Lung (tissue), 12 donors: ENCODE measurements around the gene MSX1. TPM values are rescaled to one million over a fixed set of nuclear protein-coding genes. Genes with fewer than 3 reads are reported as not detected.

ENCODE experiments used
- ATAC-seq: fragments of 200-7000 bp; cut with Tn5 transposase; one replicate; pipeline ENCODE4 v1.9.1; 2020; ENCODE audit warnings: moderate number of reproducible peaks; ENCODE audit not compliant: insufficient read depth, low FRiP score
- DNase-seq, 3 donors: peaks; one replicate each; pipeline ENCODE4 v3.0.0-alpha.2; 2013 to 2017
- H3K27ac ChIP-seq, 2 donors: one replicate each; pipeline ENCODE4 v1.5.1; 2013; ENCODE audit warnings: mild to moderate bottlenecking in 2 of 2, moderate library complexity in 2 of 2, control low read depth in 1 of 2, inconsistent platforms in 1 of 2, low read depth in 1 of 2, low read length in 1 of 2
- H3K27me3 ChIP-seq, 3 donors: one replicate each; pipeline ENCODE4 v1.5.1; 2013; ENCODE audit warnings: low read length in 2 of 3; ENCODE audit not compliant: control insufficient read depth in 3 of 3, insufficient read depth in 3 of 3
- H3K36me3 ChIP-seq, 4 donors: one replicate each; pipeline ENCODE4 v1.5.1; 2013; ENCODE audit warnings: low read length in 4 of 4, mild to moderate bottlenecking in 1 of 4, moderate library complexity in 1 of 4; ENCODE audit not compliant: control insufficient read depth in 4 of 4, insufficient read depth in 4 of 4
- H3K4me1 ChIP-seq, 5 donors: one replicate each; pipeline ENCODE4 v1.5.1; 2013; ENCODE audit warnings: low read length in 5 of 5, mild to moderate bottlenecking in 2 of 5, moderate library complexity in 1 of 5; ENCODE audit not compliant: control insufficient read depth in 5 of 5, insufficient read depth in 5 of 5
- H3K4me3 ChIP-seq: one replicate; pipeline ENCODE4 v1.5.1; 2013; ENCODE audit warnings: mild to moderate bottlenecking, control low read depth, moderate library complexity
- H3K9ac ChIP-seq, 2 donors: one replicate each; pipeline ENCODE4 v1.5.1; 2013; ENCODE audit warnings: low read length in 2 of 2, control low read depth in 1 of 2; ENCODE audit not compliant: insufficient read depth in 1 of 2
- H3K9me3 ChIP-seq, 4 donors: one replicate each; pipeline ENCODE4 v1.5.1; 2013; ENCODE audit warnings: low read length in 3 of 4, mild to moderate bottlenecking in 1 of 4, moderate library complexity in 1 of 4; ENCODE audit not compliant: control insufficient read depth in 4 of 4, insufficient read depth in 3 of 4
- WGBS, 2 donors: extraction: QIAGEN DNeasy Blood & Tissue Kit; methylation state at CpG; one replicate each; pipeline ENCODE4 v1.1.7; 2013; 5-methylcytosine and 5-hydroxymethylcytosine counted together
- polyA plus RNA-seq, 2 donors: library from polyadenylated mRNA; stranded (reverse); fragments of 200-250 nt; gene quantifications; one replicate each; pipeline ENCODE4 v1.2.1, GENCODE V29; 2013
- total RNA-seq, 2 donors: library from RNA; depleted of rRNA in 1 of 2; stranded (reverse); fragments of >200 nt in 1 of 2; gene quantifications; one replicate each; pipeline ENCODE4 v1.2.1, GENCODE V29; 2014 to 2021
- TF ChIP-seq, protein P1 (sequence below): IDR thresholded peaks from 2 replicates; pipeline ENCODE4 v1.5.1; 2012; ENCODE audit warnings: mild to moderate bottlenecking; ENCODE audit errors: control extremely low read depth, extremely low read depth
- donor health status: control.
- donor health status: control.
- donor health status: Bipolar disorder and iron deficiency.
- donor health status: healthy.
- donor health status: DM: yes; HTN: yes; CAD: no.

MSX1 gene
- total and polyA plus RNA-seq, 4 donors: 0.82 to 4.0 (median 2.8) TPM

DNA sequence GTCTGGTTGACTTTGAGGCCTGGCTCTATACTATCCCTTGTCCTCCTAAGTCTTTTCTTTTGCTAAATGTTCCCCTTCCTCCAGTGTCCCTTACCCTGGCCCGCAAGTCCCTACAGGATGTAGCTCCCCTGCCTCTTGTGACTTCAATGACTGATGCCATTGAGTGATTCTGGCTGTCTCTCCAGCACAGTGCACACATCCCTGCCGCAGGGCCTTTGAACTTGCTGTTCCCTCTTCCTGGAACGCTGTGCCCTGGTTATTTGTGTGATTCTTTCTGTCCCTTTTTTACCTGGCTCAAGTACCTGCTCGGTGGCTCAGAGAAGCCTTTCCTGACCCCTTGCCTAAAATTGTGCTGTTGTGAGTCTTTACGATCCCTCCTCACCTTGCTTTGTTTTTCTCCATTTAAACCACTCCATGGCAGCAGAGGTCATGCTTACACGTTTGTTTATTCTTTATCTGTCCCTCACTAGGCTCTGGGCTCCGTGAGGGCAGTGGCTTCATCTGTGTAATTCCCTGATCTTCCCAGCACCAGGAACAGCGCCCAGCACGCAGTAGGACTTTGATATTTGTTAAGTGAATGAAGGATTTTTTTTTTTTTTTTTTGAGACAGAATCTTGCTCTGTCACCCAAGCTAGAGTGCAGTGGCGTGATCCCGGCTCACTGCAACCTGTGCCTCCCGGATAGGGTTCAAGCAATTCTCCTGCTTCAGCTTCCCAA lies 17.6 kb downstream of the MSX1 start:
- 77 to 85% methylated on average over 12 of the region's 12 CpGs for WGBS, 2 donors
- TF ChIP-seq, protein P1, sequence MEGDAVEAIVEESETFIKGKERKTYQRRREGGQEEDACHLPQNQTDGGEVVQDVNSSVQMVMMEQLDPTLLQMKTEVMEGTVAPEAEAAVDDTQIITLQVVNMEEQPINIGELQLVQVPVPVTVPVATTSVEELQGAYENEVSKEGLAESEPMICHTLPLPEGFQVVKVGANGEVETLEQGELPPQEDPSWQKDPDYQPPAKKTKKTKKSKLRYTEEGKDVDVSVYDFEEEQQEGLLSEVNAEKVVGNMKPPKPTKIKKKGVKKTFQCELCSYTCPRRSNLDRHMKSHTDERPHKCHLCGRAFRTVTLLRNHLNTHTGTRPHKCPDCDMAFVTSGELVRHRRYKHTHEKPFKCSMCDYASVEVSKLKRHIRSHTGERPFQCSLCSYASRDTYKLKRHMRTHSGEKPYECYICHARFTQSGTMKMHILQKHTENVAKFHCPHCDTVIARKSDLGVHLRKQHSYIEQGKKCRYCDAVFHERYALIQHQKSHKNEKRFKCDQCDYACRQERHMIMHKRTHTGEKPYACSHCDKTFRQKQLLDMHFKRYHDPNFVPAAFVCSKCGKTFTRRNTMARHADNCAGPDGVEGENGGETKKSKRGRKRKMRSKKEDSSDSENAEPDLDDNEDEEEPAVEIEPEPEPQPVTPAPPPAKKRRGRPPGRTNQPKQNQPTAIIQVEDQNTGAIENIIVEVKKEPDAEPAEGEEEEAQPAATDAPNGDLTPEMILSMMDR: no peak
- H3K4me3 ChIP-seq: no peak overlapping the region
- peaks cover 0 to 3% (median 0%) of the 10 kb centered on the region in 5 donors for H3K4me1 ChIP-seq
- no peak overlapping the region for H3K9ac ChIP-seq
- ATAC-seq: no peak
- DNase-seq: no peak
- H3K9me3 ChIP-seq: peaks cover 0 to 3% (median 0%) of the 10 kb centered on the region in 4 donors
- H3K27ac ChIP-seq: no peak overlapping the region
- H3K27me3 ChIP-seq: peaks cover 7 to 52% (median 46%) of the 10 kb centered on the region in 3 donors
- no peaks in the 10 kb centered on the region for H3K36me3 ChIP-seq

GRCh38 chr4:4880492-4880891 lies 21.0 kb downstream of the MSX1 start:
- Histone ChIP-seq H3K27me3 (peaks cover 0 to 22% (median 13%) of the 10 kb centered on the region in 3 donors), H3K27ac (no peak overlapping the region), H3K9ac (no peak overlapping the region), H3K4me1 (no peaks in the 10 kb centered on the region), H3K4me3 (no peak overlapping the region), H3K36me3 (no peaks in the 10 kb centered on the region), H3K9me3 (peaks cover 0 to 4% (median 0%) of the 10 kb centered on the region in 4 donors)
- TF ChIP-seq, protein P1: no peak
- ATAC-seq (no peak), DNase-seq (no peak)
- 78 to 79% methylated on average over 2 of the region's 2 CpGs for WGBS, 2 donors

- no peaks in the 10 kb centered on the region for H3K36me3 ChIP-seq
- no peak overlapping the region for H3K27ac ChIP-seq
- peaks cover 0 to 4% (median 0%) of the 10 kb centered on the region in 4 donors for H3K9me3 ChIP-seq
- H3K9ac ChIP-seq: no peak overlapping the region
- no peaks in the 10 kb centered on the region for H3K4me1 ChIP-seq
- H3K4me3 ChIP-seq: no peak overlapping the region
- WGBS, 2 donors: 64 to 88% methylated on average over 2 of the region's 2 CpGs
- ATAC-seq (no peak), DNase-seq (no peak)
- H3K27me3 ChIP-seq: peaks cover 0 to 18% (median 11%) of the 10 kb centered on the region in 3 donors
- TF ChIP-seq, protein P1: no peak
Measured at GRCh38 chr4:4881432-4881831, 22.0 kb downstream of the MSX1 start.
